Measurements from ENCODE around the gene APBB1.

DNA sequence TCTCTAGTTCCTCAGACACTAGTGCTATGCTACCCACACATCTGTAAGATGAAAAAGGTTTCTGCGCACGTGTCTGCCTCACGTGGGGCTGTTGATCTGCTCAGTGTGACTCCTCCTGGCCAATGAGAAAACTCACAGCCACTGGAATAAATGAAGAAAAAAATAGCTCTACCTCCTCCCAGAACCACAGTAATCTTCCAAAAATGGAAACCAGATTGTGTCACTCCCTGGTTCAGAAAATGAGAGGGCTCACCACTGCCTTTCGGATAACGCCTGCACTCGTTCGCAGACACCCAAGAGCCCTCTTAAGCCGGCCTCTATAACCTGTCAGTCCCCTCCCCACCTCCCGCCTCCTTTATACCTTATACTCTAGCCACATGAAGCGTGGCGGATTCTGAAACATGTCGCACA lies 5.1 kb downstream of the APBB1 start:
- TF ChIP-seq POLR2A (IDR thresholded peaks at IDR 0.05) (no peak), CTCF (IDR thresholded peaks at IDR 0.05) (no peak)

All from stomach (tissue), 4 donors.